Gastrocnemius medialis (tissue), 4 donors: ENCODE results near the gene DSCAML1. TPM values are rescaled to one million over a fixed set of nuclear protein-coding genes. Genes with fewer than 3 reads are reported as not detected.

Experiments
- ATAC-seq, 2 donors: fragments of 150-250 bp; one replicate each; pipeline ENCODE4 v1.9.1; 2016
- DNase-seq, 2 donors: peaks; one replicate each; pipeline ENCODE4 v3.0.0-alpha.2; 2019
- H3K27ac ChIP-seq, 4 donors: fragments of 200-600 bp; sonication (generic); 1 replicate in 1 of 4; 2 replicates in 3 of 4; pipeline ENCODE4 v1.5.1; 2016 to 2018; ENCODE audit warnings: mild to moderate bottlenecking in 2 of 4, moderate library complexity in 1 of 4
- H3K27me3 ChIP-seq, 3 donors: fragments of 200-600 bp; sonication (generic) in 2 of 3; 1 replicate in 1 of 3; 2 replicates in 2 of 3; pipeline versions ENCODE4 v1.5.1 to v1.6.0; 2016 to 2019; ENCODE audit warnings: mild to moderate bottlenecking in 1 of 3, moderate library complexity in 1 of 3
- H3K36me3 ChIP-seq, 2 donors: fragments of 200-600 bp; sonication (generic) in 1 of 2; one replicate each; pipeline ENCODE4 v1.5.1; 2017 to 2018
- H3K4me1 ChIP-seq, 2 donors: fragments of 200-600 bp; sonication (generic) in 1 of 2; one replicate each; pipeline ENCODE4 v1.5.1; 2016 to 2017; ENCODE audit warnings: mild to moderate bottlenecking in 2 of 2
- H3K4me3 ChIP-seq, 4 donors: fragments of 200-600 bp; sonication (generic) in 3 of 4; 1 replicate in 1 of 4; 2 replicates in 3 of 4; pipeline ENCODE4 v1.5.1; 2016 to 2019; ENCODE audit warnings: mild to moderate bottlenecking in 2 of 4
- H3K9me3 ChIP-seq, 3 donors: fragments of 200-600 bp; sonication (generic) in 2 of 3; 1 replicate in 1 of 3; 2 replicates in 2 of 3; pipeline ENCODE4 v1.5.1; 2016 to 2019
- POLR2A ChIP-seq, 2 donors: fragments of 450-650 bp; IDR thresholded peaks; one replicate each; pipeline ENCODE4 v1.6.1; 2017; ENCODE audit warnings: antibody characterized with exemption in 2 of 2, mild to moderate bottlenecking in 2 of 2, moderate library complexity in 2 of 2
- in situ Hi-C, 4 donors: fragments of 200-750 bp; cut with MboI; loops; one replicate each; pipeline versions ENCODE4 v1.15.0 to v1.8.0; 2017; ENCODE audit warnings: low sequenced_read_pairs in 4 of 4
- intact Hi-C: fragments of 100-400 bp; cut with DNase I; formaldehyde crosslinking; loops from one replicate; pipeline ENCODE4 v1.15.1; 2023; ENCODE audit warnings: low total_unique reads
- total RNA-seq, 4 donors: library from RNA; depleted of rRNA; stranded (reverse); fragments of >200 nt; gene quantifications; one replicate each; pipeline versions ENCODE4 v1.1.0 to v1.2.3, GENCODE V29; 2016
- TF ChIP-seq, protein P1 (sequence below), 5 experiments: fragments of 450-650 bp in 3 of 5; fragments of 200-600 bp in 2 of 5; sonication (generic) in 2 of 5; IDR thresholded peaks in 4 of 5; conservative IDR thresholded peaks in 1 of 5; 1 replicate in 4 of 5; 2 replicates in 1 of 5; pipeline ENCODE4 v1.5.1; 2016 to 2019; ENCODE audit warnings: antibody characterized with exemption in 5 of 5, mild to moderate bottlenecking in 3 of 5, moderate library complexity in 3 of 5

Gene DSCAML1
- total RNA-seq, 4 donors from 2014 or later: 0.05 to 0.15 (median 0.07) TPM

DNA sequence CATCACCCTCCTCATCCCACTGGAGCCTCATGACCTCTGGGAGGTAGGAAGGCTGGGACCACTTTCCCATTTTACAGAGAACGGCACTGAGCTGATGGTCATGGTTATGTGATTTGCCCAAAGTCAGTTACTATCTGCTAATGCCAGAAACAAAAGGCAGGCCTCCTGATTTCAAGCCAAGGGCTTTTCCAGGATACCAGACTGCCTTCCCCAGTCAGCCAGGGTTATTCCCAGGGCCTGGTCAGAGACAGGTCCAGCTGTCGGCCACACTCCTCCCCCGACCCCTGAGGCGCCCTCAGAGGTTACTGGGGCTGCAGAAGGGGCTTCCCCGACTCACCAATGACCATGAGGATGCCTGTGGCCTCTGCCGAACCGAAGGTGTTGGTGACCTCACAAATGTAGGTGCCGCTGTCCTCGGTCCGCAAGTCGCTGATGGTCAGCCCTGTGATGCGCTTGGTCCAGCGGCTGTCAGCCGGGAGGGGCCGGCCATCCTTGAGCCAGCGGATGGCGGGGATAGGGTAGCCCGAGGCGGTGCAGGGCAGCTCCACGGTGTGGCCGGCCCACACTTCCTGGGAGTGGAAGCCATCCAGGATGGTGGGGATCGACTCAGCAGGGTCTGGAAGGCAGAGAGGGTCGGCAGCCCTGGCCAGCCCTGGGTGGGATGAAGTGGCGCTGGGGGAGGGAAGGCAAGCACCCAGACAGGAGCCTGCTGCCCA lies 272.4 kb downstream of the DSCAML1 start:
- DNase-seq (no peak), ATAC-seq (no peak)
- no peak for TF ChIP-seq POLR2A (IDR thresholded peaks at IDR 0.05)
- TF ChIP-seq, protein P1, sequence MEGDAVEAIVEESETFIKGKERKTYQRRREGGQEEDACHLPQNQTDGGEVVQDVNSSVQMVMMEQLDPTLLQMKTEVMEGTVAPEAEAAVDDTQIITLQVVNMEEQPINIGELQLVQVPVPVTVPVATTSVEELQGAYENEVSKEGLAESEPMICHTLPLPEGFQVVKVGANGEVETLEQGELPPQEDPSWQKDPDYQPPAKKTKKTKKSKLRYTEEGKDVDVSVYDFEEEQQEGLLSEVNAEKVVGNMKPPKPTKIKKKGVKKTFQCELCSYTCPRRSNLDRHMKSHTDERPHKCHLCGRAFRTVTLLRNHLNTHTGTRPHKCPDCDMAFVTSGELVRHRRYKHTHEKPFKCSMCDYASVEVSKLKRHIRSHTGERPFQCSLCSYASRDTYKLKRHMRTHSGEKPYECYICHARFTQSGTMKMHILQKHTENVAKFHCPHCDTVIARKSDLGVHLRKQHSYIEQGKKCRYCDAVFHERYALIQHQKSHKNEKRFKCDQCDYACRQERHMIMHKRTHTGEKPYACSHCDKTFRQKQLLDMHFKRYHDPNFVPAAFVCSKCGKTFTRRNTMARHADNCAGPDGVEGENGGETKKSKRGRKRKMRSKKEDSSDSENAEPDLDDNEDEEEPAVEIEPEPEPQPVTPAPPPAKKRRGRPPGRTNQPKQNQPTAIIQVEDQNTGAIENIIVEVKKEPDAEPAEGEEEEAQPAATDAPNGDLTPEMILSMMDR (IDR thresholded peaks at IDR 0.05 in 4 of 5, conservative IDR thresholded peaks at IDR 0.05 in 1 of 5): no peak
- H3K36me3 ChIP-seq: no peaks in the 10 kb centered on the region
- in situ Hi-C loops: no loop called here
- H3K27me3 ChIP-seq: peaks cover 3 to 13% (median 9%) of the 10 kb centered on the region in 3 donors
- H3K9me3 ChIP-seq: no peaks in the 10 kb centered on the region
- intact Hi-C loops: no loop called here
- no peak overlapping the region for H3K27ac ChIP-seq
- H3K4me3 ChIP-seq: no peak overlapping the region
- H3K4me1 ChIP-seq: no peaks in the 10 kb centered on the region

DNA sequence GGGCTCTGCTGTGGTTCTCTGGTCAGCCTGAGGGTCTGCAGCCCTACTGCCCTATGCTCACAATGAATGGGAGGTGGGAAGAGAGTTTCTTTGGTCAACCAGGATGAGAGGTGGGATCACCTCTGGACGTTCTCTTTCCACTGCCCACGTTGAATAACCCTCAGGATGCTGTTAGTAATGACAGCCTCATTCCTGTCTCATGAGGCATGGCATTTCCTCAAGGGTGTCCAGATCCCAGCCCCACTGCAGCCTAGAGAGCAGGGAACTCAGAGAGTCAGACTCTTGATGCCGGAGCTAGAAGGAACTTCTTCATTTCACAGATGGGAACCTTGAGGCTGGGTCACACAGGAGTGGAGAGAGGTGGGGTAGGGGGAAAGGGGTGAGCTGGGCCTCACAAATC lies 273.3 kb downstream of the DSCAML1 start:
- no peak for TF ChIP-seq POLR2A (IDR thresholded peaks at IDR 0.05)
- TF ChIP-seq, protein P1 (IDR thresholded peaks at IDR 0.05 in 4 of 5, conservative IDR thresholded peaks at IDR 0.05 in 1 of 5): no peak
- DNase-seq: no peak
- Histone ChIP-seq H3K27me3 (peaks cover 3 to 13% (median 9%) of the 10 kb centered on the region in 3 donors), H3K27ac (no peak overlapping the region), H3K9me3 (no peaks in the 10 kb centered on the region), H3K36me3 (no peaks in the 10 kb centered on the region), H3K4me1 (no peaks in the 10 kb centered on the region), H3K4me3 (no peak overlapping the region)
- intact Hi-C loops: no loop called here
- no peak for ATAC-seq
- in situ Hi-C loops: no loop called here

DNA sequence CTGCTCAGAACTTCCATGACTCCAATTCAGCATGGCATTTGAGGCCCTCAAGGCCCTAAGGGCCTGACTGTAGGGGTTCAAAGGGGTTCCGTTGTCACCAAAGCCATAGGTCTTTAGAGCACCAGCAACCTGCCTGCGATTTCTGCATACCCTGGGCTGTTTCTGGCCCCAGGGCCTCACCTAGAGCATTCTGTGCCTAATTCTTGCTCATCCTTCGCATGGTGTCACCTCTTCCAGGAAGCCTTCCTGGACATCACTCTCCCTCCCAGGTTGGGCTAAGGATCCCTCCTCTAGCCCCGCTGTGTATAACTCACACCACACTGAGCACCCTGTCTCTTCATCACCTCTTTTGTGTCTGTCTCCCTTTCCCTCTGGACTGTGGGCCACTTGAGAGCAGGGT lies 275.0 kb downstream of the DSCAML1 start:
- ATAC-seq (no peak), DNase-seq (no peak)
- H3K9me3 ChIP-seq: no peaks in the 10 kb centered on the region
- no peaks in the 10 kb centered on the region for H3K4me1 ChIP-seq
- intact Hi-C loops: no loop called here
- no peak for TF ChIP-seq POLR2A (IDR thresholded peaks at IDR 0.05)
- no peak overlapping the region for H3K27ac ChIP-seq
- no peak overlapping the region for H3K4me3 ChIP-seq
- no peaks in the 10 kb centered on the region for H3K36me3 ChIP-seq
- in situ Hi-C loops: no loop called here
- H3K27me3 ChIP-seq: peaks cover 0 to 3% (median 2%) of the 10 kb centered on the region in 3 donors

DNA sequence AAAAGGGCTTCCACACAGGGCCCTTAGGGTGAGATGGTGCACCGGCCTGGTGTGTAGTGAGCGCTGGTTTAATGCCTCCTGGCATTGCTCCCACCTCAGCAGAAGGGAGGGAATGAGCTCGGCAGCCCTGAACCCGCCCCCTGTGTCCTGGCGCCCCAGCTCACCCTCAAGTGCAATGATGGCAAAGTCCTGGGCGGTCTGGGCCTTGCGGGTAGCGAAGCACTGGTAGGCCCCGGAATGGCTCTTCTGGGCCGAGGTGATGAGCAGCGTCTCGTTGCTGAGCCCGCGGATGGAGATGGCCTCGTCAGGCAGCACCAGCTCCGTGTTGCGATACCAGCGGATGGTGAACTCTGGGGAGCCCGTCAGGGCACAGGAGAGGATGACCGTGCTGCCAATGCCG lies 276.1 kb downstream of the DSCAML1 start:
- Histone ChIP-seq H3K4me1 (no peaks in the 10 kb centered on the region), H3K27me3 (peaks cover 0 to 3% (median 0%) of the 10 kb centered on the region in 3 donors), H3K4me3 (no peak overlapping the region), H3K9me3 (no peaks in the 10 kb centered on the region), H3K27ac (no peak overlapping the region), H3K36me3 (no peaks in the 10 kb centered on the region)
- in situ Hi-C loops: no loop called here
- TF ChIP-seq, protein P1 (IDR thresholded peaks at IDR 0.05 in 4 of 5, conservative IDR thresholded peaks at IDR 0.05 in 1 of 5): no peak
- no peak for TF ChIP-seq POLR2A (IDR thresholded peaks at IDR 0.05)
- DNase-seq (no peak), ATAC-seq (no peak)
- intact Hi-C loops: no loop called here

DNA sequence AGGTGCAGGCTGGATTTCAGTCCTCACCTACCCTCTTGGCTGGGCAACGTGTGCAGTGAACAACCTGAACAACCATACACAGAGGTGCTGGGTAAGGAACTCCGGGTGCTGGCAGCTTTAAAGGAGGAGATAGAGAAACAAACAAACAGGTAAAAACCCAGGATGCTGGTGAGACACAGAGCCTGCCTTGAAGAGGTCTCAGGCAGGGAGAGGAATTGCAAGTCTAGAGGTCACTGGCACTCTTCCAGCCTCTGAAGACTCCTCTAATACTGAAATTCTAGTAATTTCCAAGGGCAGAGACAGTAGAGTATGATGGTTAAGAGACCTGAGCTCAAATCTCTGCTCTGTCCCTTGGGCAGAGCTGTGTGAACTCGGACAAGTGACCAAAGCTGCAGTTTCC lies 276.8 kb downstream of the DSCAML1 start:
- no peak for ATAC-seq
- Histone ChIP-seq H3K4me3 (no peak overlapping the region), H3K4me1 (no peaks in the 10 kb centered on the region), H3K9me3 (no peaks in the 10 kb centered on the region), H3K36me3 (no peaks in the 10 kb centered on the region), H3K27ac (no peak overlapping the region), H3K27me3 (no peaks in the 10 kb centered on the region)
- DNase-seq: no peak
- intact Hi-C loops (no loop called here), in situ Hi-C loops (no loop called here)
- TF ChIP-seq POLR2A (IDR thresholded peaks at IDR 0.05): no peak
- TF ChIP-seq, protein P1 (IDR thresholded peaks at IDR 0.05 in 4 of 5, conservative IDR thresholded peaks at IDR 0.05 in 1 of 5): no peak
